Transverse colon (tissue), 4 donors: ENCODE data around the gene ELMO3. TPM values are rescaled to one million over a fixed set of nuclear protein-coding genes. Genes with fewer than 3 reads are reported as not detected.

ENCODE experiments used
- DNase-seq: peaks from one replicate; pipeline ENCODE4 v3.0.0-alpha.2; 2019
- H3K27ac ChIP-seq, 4 donors: fragments of 200-600 bp; sonication (generic); 2 replicates each; pipeline ENCODE4 v1.5.1; 2016 to 2018; ENCODE audit warnings: inconsistent platforms in 4 of 4
- H3K27me3 ChIP-seq: fragments of 200-600 bp; sonication (generic); 2 replicates; pipeline ENCODE4 v1.5.1; 2017; ENCODE audit warnings: inconsistent platforms
- H3K36me3 ChIP-seq, 4 donors: fragments of 200-600 bp; sonication (generic); 2 replicates each; pipeline ENCODE4 v1.5.1; 2017 to 2019; ENCODE audit warnings: inconsistent platforms in 4 of 4
- H3K4me1 ChIP-seq, 4 donors: fragments of 200-600 bp; sonication (generic); 2 replicates each; pipeline ENCODE4 v1.5.1; 2017 to 2020; ENCODE audit warnings: inconsistent platforms in 4 of 4
- H3K4me3 ChIP-seq, 4 donors: fragments of 200-600 bp; sonication (generic); 1 replicate in 1 of 4; 2 replicates in 3 of 4; pipeline versions ENCODE4 v1.5.1 to v1.6.1; 2017 to 2019; ENCODE audit warnings: inconsistent platforms in 4 of 4
- H3K9me3 ChIP-seq, 2 donors: fragments of 200-600 bp; sonication (generic); 2 replicates each; pipeline ENCODE4 v1.5.1; 2017 to 2019; ENCODE audit warnings: inconsistent platforms in 2 of 2
- CTCF ChIP-seq, 5 experiments: fragments of 200-600 bp in 3 of 5; fragments of 450-650 bp in 2 of 5; sonication (generic) in 3 of 5; IDR thresholded peaks; 1 replicate in 2 of 5; 2 replicates in 3 of 5; pipeline ENCODE4 v1.5.1; 2016 to 2017; ENCODE audit warnings: antibody characterized with exemption in 5 of 5, inconsistent platforms in 3 of 5, mild to moderate bottlenecking in 2 of 5, moderate library complexity in 1 of 5
- EP300 ChIP-seq: sonication (generic); formaldehyde crosslinking; IDR thresholded peaks from one replicate; pipeline ENCODE4 v1.6.1; 2017; ENCODE audit warnings: antibody characterized with exemption, low read depth
- POLR2A ChIP-seq: fragments of 450-650 bp; IDR thresholded peaks from one replicate; pipeline ENCODE4 v1.6.1; 2016; ENCODE audit warnings: antibody characterized with exemption, mild to moderate bottlenecking, moderate library complexity
- POLR2AphosphoS5 ChIP-seq, 3 donors: sonication (generic); formaldehyde crosslinking; IDR thresholded peaks; one replicate each; pipeline ENCODE4 v1.6.1; 2016; ENCODE audit warnings: antibody characterized with exemption in 3 of 3
- WGBS, 2 donors: methylation state at CpG; one replicate each; pipeline ENCODE4 v1.1.5; 2018; ENCODE audit warnings: low coverage in 1 of 2; 5-methylcytosine and 5-hydroxymethylcytosine counted together
- in situ Hi-C, 4 donors: fragments of 200-750 bp; cut with MboI; loops; one replicate each; pipeline versions ENCODE4 v1.15.0 to v1.15.1; 2017; ENCODE audit warnings: low sequenced_read_pairs in 3 of 4, low pct_ligation_motif_present in 1 of 4, low pct_unique_long_range_greater_than_20kb in 1 of 4
- intact Hi-C: fragments of 100-400 bp; cut with DNase I; formaldehyde crosslinking; loops from one replicate; pipeline ENCODE4 v1.15.1; 2023; ENCODE audit warnings: low total_unique reads
- total RNA-seq, 4 donors: library from RNA; depleted of rRNA; stranded (reverse); fragments of >200 nt; gene quantifications; one replicate each; pipeline ENCODE4 v1.1.0, GENCODE V29; 2016

ELMO3 gene
- total RNA-seq, 4 donors from 2014 or later = 61.0 to 91.5 (median 77.7) TPM

GRCh38 chr16:67166598-67167168 lies 32.2 kb upstream of the ELMO3 start:
- Histone ChIP-seq H3K9me3 (no peaks in the 10 kb centered on the region), H3K4me3 (no peak overlapping the region), H3K4me1 (peaks cover 16 to 70% (median 53%) of the 10 kb centered on the region in 4 donors), H3K27me3 (peaks cover 53% of the 10 kb centered on the region), H3K27ac (no peak overlapping the region), H3K36me3 (no peaks in the 10 kb centered on the region)
- intact Hi-C loops = no loop called here
- WGBS, 2 donors = 80% methylated on average over 5 of the region's 5 CpGs; no CpG with 5 or more reads in 1 of the 2 donors
- peak; percentile 8 for DNase-seq
- in situ Hi-C loops = loop anchor here in 2 of 4 donors (25.0 kb wide), 2 partner anchors 179 to 204 kb away; partner anchors contain the start of genes CES3 (in 1 of the 2) and CES4A (in 1 of the 2)
- TF ChIP-seq EP300 = no peak
- no peak for TF ChIP-seq POLR2A
- TF ChIP-seq POLR2AphosphoS5 (IDR thresholded peaks at IDR 0.05) = no peak
- TF ChIP-seq CTCF (IDR thresholded peaks at IDR 0.05) = no peak

GRCh38 chr16:67167588-67167987 lies 31.3 kb upstream of the ELMO3 start:
- Histone ChIP-seq H3K9me3 (no peaks in the 10 kb centered on the region), H3K27ac (no peak overlapping the region), H3K4me1 (peaks cover 15 to 62% (median 52%) of the 10 kb centered on the region in 4 donors), H3K4me3 (no peak overlapping the region), H3K36me3 (no peaks in the 10 kb centered on the region), H3K27me3 (peaks cover 43% of the 10 kb centered on the region)
- DNase-seq = peak; percentile 6
- TF ChIP-seq POLR2A = no peak
- no peak for TF ChIP-seq CTCF (IDR thresholded peaks at IDR 0.05)
- no peak for TF ChIP-seq EP300
- TF ChIP-seq POLR2AphosphoS5 (IDR thresholded peaks at IDR 0.05) = no peak
- WGBS, 2 donors = 91% methylated on average over 7 of the region's 7 CpGs; no CpG with 5 or more reads in 1 of the 2 donors
- in situ Hi-C loops = loop anchor here in 2 of 4 donors (25.0 kb wide), 2 partner anchors 180 to 205 kb away; partner anchors contain the start of genes CES3 (in 1 of the 2) and CES4A (in 1 of the 2)
- intact Hi-C loops = no loop called here

GRCh38 chr16:67169011-67169451 lies 29.9 kb upstream of the ELMO3 start:
- in situ Hi-C loops (loop anchor here in 2 of 4 donors (25.0 kb wide), 2 partner anchors 182 to 207 kb away; partner anchors contain the start of genes CES3 (in 1 of the 2) and CES4A (in 1 of the 2)), intact Hi-C loops (no loop called here)
- 70% methylated on average over 9 of the region's 9 CpGs; no CpG with 5 or more reads in 1 of the 2 donors for WGBS, 2 donors
- peaks cover 23 to 59% (median 48%) of the 10 kb centered on the region in 4 donors for H3K4me1 ChIP-seq
- peaks cover 29% of the 10 kb centered on the region for H3K27me3 ChIP-seq
- no peaks in the 10 kb centered on the region for H3K36me3 ChIP-seq
- no peak for TF ChIP-seq POLR2A
- TF ChIP-seq CTCF (IDR thresholded peaks at IDR 0.05) = no peak
- H3K4me3 ChIP-seq = no peak overlapping the region
- no peak for DNase-seq
- no peaks in the 10 kb centered on the region for H3K9me3 ChIP-seq
- H3K27ac ChIP-seq = peak overlapping the region; percentile 82 to 87 (median 83)

DNA sequence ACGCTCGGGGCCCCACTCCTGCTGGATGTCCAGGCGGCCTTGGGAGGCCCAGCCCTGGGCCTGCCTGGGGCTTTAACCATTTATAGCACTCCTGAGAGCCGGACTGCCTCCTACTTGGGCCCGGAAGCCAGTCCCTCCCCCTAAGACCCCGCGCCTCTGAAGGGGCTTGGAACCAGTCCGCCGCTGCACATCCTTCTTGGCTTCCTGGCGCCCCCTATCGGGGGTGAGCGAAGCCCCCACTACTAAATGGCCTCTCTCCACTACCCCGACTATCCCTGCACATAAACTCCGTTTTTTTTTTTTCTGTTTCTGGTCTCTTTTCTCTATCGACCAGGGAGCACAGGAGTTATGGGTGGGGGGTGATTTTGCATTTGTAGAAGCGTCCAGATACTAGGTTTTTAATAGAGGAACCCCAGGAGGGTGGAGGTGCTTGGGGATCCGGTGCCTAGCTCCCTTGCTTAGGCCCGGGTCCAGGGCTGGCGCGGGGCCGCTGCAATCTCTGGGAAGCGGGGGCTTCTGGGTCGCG lies 29.2 kb upstream of the ELMO3 start:
- 9 to 20% methylated on average over 11 to 24 of the region's 24 CpGs for WGBS, 2 donors
- DNase-seq = peak; percentile 38
- intact Hi-C loops = loop anchor here (5.0 kb wide), 1 partner anchor 362 kb away; no protein-coding TSS in a partner anchor
- Histone ChIP-seq H3K4me1 (peaks cover 29 to 58% (median 47%) of the 10 kb centered on the region in 4 donors), H3K27me3 (peaks cover 22% of the 10 kb centered on the region), H3K9me3 (no peaks in the 10 kb centered on the region), H3K4me3 (peak overlapping the region; percentile 28 to 52 (median 43)), H3K27ac (peak overlapping the region; percentile 82 to 87 (median 83)), H3K36me3 (no peaks in the 10 kb centered on the region)
- in situ Hi-C loops = loop anchor here in 2 of 4 donors (25.0 kb wide), 2 partner anchors 182 to 207 kb away; partner anchors contain the start of genes CES3 (in 1 of the 2) and CES4A (in 1 of the 2)
- no peak for TF ChIP-seq POLR2AphosphoS5 (IDR thresholded peaks at IDR 0.05)
- TF ChIP-seq CTCF (IDR thresholded peaks at IDR 0.05) = peak; percentile 22 to 54 (median 47)
- TF ChIP-seq POLR2A = no peak
- TF ChIP-seq EP300 = no peak
